HCT116 (cell line): Measurements from ENCODE around the gene SAMD1. TPM values are rescaled to one million over a fixed set of nuclear protein-coding genes. Genes with fewer than 3 reads are reported as not detected.

Experiments
- ATAC-seq: fragments of 200-7000 bp; cut with Tn5 transposase; 2 replicates; pipeline ENCODE4 v1.9.1; 2020; ENCODE audit warnings: mild to moderate bottlenecking, moderate library complexity
- BruUV-seq: library from RNA; stranded (reverse); fragments of 400-500 nt; replicated peaks from 2 replicates; lab custom pipeline; 2021; lab: Mats Ljungman, UMichigan
- CTCF ChIA-PET: fragments of 300-600 bp; sonication (Branson Sonifier 250); formaldehyde crosslinking; loops from one replicate; lab custom pipeline; 2021; ENCODE audit warnings: antibody characterized with exemption; lab: Charles Lee
- POLR2A ChIA-PET: fragments of 300-600, 350-600 bp; sonication (Branson Sonifier 250); formaldehyde crosslinking; loops from one replicate; lab custom pipeline; 2021; ENCODE audit warnings: antibody characterized with exemption; lab: Charles Lee
- RAD21 ChIA-PET, 2 experiments: fragments of 300-600 bp; sonication (Branson Sonifier 250); formaldehyde crosslinking; loops; one replicate each; lab custom pipeline; 2023; ENCODE audit warnings: low total read pairs in 2 of 2; ENCODE audit not compliant: uncharacterized antibody in 2 of 2, unreplicated experiment in 2 of 2, low non-redundant PET in 1 of 2; lab: Charles Lee
- DNase-seq: peaks from one replicate; pipeline ENCODE4 v3.0.0-alpha.2; 2010; ENCODE audit warnings: low read depth, low spot score
- H2AFZ ChIP-seq: fragments of 200-600 bp; shearing (Covaris generic), sonication (generic); 2 replicates; pipeline ENCODE4 v1.6.1; 2017; ENCODE audit warnings: low read depth, mixed run types, mixed read lengths, antibody characterized with exemption, low read length; ENCODE audit not compliant: poor library complexity, severe bottlenecking
- H3K27ac ChIP-seq: 2 replicates; pipeline ENCODE4 v1.5.1; 2012; ENCODE audit warnings: low read depth, low read length
- H3K27me3 ChIP-seq: fragments of 200-600 bp; sonication (generic); 2 replicates; pipeline ENCODE4 v1.6.1; 2016; ENCODE audit warnings: mixed run types, low read length, mixed read lengths; ENCODE audit not compliant: insufficient read depth
- H3K36me3 ChIP-seq, 2 experiments: fragments of 200-500 bp in 1 of 2; fragments of 200-600 bp in 1 of 2; sonication (Bioruptor generic) in 1 of 2; sonication (generic) in 1 of 2; 2 replicates each; pipeline versions ENCODE4 v1.5.1 to v1.6.1; 2014 to 2016; ENCODE audit warnings: low read length in 2 of 2, inconsistent platforms in 1 of 2, mixed read lengths in 1 of 2, mixed run types in 1 of 2; ENCODE audit not compliant: insufficient read depth in 2 of 2, control insufficient read depth in 1 of 2
- H3K4me1 ChIP-seq, 2 experiments: fragments of 200-600 bp in 1 of 2; sonication (generic) in 1 of 2; 2 replicates each; pipeline versions ENCODE4 v1.5.1 to v1.6.1; 2012 to 2017; ENCODE audit warnings: low read length in 2 of 2, inconsistent platforms in 1 of 2, mild to moderate bottlenecking in 1 of 2, mixed read lengths in 1 of 2, mixed run types in 1 of 2, moderate library complexity in 1 of 2; ENCODE audit not compliant: insufficient read depth in 2 of 2, control insufficient read depth in 1 of 2
- H3K4me2 ChIP-seq: fragments of 200-600 bp; sonication (generic); 2 replicates; pipeline ENCODE4 v1.6.1; 2017; ENCODE audit warnings: mixed run types, low read length, mixed read lengths
- H3K4me3 ChIP-seq, 2 experiments: fragments of 200-600 bp in 1 of 2; sonication (generic) in 1 of 2; replicated peaks in 1 of 2; 2 replicates each; pipeline ENCODE4 v1.5.1; 2011 to 2016; ENCODE audit warnings: low read length in 2 of 2, control low read depth in 1 of 2, low read depth in 1 of 2, mild to moderate bottlenecking in 1 of 2, mixed read lengths in 1 of 2, mixed run types in 1 of 2
- H3K79me2 ChIP-seq: fragments of 200-600 bp; sonication (generic); 2 replicates; pipeline ENCODE4 v1.6.1; 2017; ENCODE audit warnings: mild to moderate bottlenecking, mixed run types, low read length, moderate library complexity, mixed read lengths; ENCODE audit not compliant: insufficient read depth
- H3K9ac ChIP-seq: fragments of 200-600 bp; sonication (generic); 2 replicates; pipeline ENCODE4 v1.6.1; 2016; ENCODE audit warnings: low read length, mixed read lengths
- H3K9me2 ChIP-seq: fragments of 200-600 bp; sonication (generic), shearing (Covaris generic); 2 replicates; pipeline ENCODE4 v1.6.1; 2017; ENCODE audit warnings: mixed run types, mild to moderate bottlenecking, moderate library complexity; ENCODE audit not compliant: insufficient read depth
- H3K9me3 ChIP-seq, 2 experiments: fragments of 200-500 bp in 1 of 2; fragments of 200-600 bp in 1 of 2; sonication (Bioruptor generic) in 1 of 2; sonication (generic) in 1 of 2; 2 replicates each; pipeline ENCODE4 v1.6.1; 2014 to 2017; ENCODE audit warnings: low read length in 2 of 2, mixed read lengths in 2 of 2, inconsistent platforms in 1 of 2, low read depth in 1 of 2, mild to moderate bottlenecking in 1 of 2, mixed run types in 1 of 2, moderate library complexity in 1 of 2; ENCODE audit not compliant: control insufficient read depth in 1 of 2, insufficient read depth in 1 of 2
- H4K20me1 ChIP-seq: fragments of 200-600 bp; sonication (generic), shearing (Covaris generic); 2 replicates; pipeline ENCODE4 v1.6.1; 2017; ENCODE audit warnings: mixed run types, mild to moderate bottlenecking, moderate library complexity; ENCODE audit not compliant: insufficient read depth
- CBX3 ChIP-seq: IDR thresholded peaks from 2 replicates; pipeline ENCODE4 v1.6.1; 2012; ENCODE audit warnings: low read depth
- CEBPB ChIP-seq: IDR thresholded peaks from 2 replicates; pipeline ENCODE4 v1.6.1; 2012; ENCODE audit warnings: low read depth
- EGR1 ChIP-seq: IDR thresholded peaks from 2 replicates; pipeline ENCODE4 v1.6.1; 2012; ENCODE audit warnings: low read depth
- ELF1 ChIP-seq: IDR thresholded peaks from 2 replicates; pipeline ENCODE4 v1.6.1; 2012; ENCODE audit warnings: low read depth, borderline replicate concordance
- FOSL1 ChIP-seq: IDR thresholded peaks from 2 replicates; pipeline ENCODE4 v1.6.1; 2012; ENCODE audit warnings: low read depth
- JUND ChIP-seq: IDR thresholded peaks from 2 replicates; pipeline ENCODE4 v1.6.1; 2012
- MAX ChIP-seq: IDR thresholded peaks from 2 replicates; pipeline ENCODE4 v1.6.1; 2012
- POLR2AphosphoS5 ChIP-seq: IDR thresholded peaks from 2 replicates; pipeline ENCODE4 v1.6.1; 2011; ENCODE audit warnings: mild to moderate bottlenecking, low read depth, low read length, moderate library complexity
- REST ChIP-seq: IDR thresholded peaks from 2 replicates; pipeline ENCODE4 v1.6.1; 2012; ENCODE audit warnings: low read depth
- SP1 ChIP-seq: IDR thresholded peaks from 2 replicates; pipeline ENCODE4 v1.6.1; 2012; ENCODE audit warnings: low read depth
- TCF7L2 ChIP-seq: IDR thresholded peaks from 2 replicates; pipeline ENCODE4 v1.7.0; 2011; ENCODE audit warnings: borderline replicate concordance, inconsistent platforms; ENCODE audit not compliant: insufficient read depth, insufficient read length; ENCODE audit errors: extremely low read depth
- YY1 ChIP-seq: IDR thresholded peaks from 2 replicates; pipeline ENCODE4 v1.6.1; 2011; ENCODE audit warnings: low read length, low read depth, moderate library complexity, mild to moderate bottlenecking; ENCODE audit not compliant: insufficient replicate concordance; ENCODE audit errors: extremely low read depth
- ZFX ChIP-seq: fragments of 450-650 bp; IDR thresholded peaks from 2 replicates; pipeline ENCODE4 v1.6.1; 2017
- ZNF274 ChIP-seq: fragments of 200-500 bp; sonication (Bioruptor generic); IDR thresholded peaks from 2 replicates; pipeline ENCODE4 v1.6.1; 2014; ENCODE audit warnings: mild to moderate bottlenecking, low read depth, low read length, inconsistent platforms
- intact Hi-C: fragments of 100-400 bp; cut with micrococcal nuclease; formaldehyde crosslinking; loops from 2 replicates; pipeline ENCODE4 v1.10.0; 2022
- total RNA-seq: library from RNA; stranded (reverse); gene quantifications from one replicate; pipeline ENCODE4 v1.2.1, GENCODE V29; 2021; ENCODE audit not compliant: unreplicated experiment
- TF ChIP-seq, protein P1 (sequence below): IDR thresholded peaks from 2 replicates; pipeline ENCODE4 v1.6.1; 2012

Gene SAMD1
- total RNA-seq, 1 experiment from 2014 or later, result 62.9 TPM

DNA sequence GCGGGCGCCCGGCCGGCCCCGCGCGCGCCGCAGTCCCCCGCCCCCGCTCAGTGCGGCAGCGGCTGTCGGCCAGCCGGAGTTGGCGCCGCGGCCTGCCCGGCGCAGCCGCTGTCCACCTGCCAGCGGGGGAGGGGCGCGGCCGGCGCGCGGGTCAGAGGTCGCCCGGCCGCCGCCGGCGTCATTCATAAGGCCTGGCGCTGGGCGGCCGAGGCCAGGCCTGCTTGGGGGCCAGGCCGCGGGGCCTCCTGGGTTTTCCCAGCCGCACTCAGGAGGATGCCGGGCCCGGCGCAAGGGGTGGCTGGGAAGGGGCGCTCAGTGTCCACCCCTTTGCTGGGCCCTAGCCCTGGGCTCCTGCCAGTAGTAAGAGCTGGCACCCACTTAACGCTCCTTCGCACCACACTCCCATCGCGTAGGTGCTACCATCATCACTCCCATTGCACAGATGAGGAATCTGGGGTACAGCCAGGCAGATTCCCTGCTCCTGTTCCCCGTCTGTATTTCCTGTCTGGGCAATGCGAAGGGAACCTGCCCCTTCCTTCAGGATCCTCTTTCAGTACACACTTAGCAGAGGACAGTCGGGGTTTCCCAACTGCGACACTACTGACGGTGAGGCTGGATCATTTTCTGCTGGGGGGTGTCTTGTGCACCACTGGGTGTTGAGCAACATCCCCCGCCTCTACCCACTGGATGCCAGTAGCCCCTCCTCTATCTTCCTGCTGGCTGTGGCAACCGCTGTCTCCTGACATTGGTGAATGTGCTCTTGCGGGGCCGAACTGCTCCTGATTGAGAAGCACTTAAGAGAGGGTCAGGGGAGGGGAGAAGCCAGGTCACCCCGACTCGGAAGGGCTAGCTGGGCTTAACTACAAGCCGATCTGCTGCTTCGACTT is 27.9 kb upstream of the SAMD1 start:
- intact Hi-C loops, result no loop called here
- no TSS peak for BruUV-seq
- peak overlapping the region; percentile 45 to 58 for H3K4me3 ChIP-seq
- peaks cover 16% of the 10 kb centered on the region for H3K79me2 ChIP-seq
- RAD21 ChIA-PET, result no interaction called here
- TF ChIP-seq CBX3, result no peak
- no peak for TF ChIP-seq EGR1
- no peak for TF ChIP-seq FOSL1
- peak; percentile 84 for TF ChIP-seq ZFX
- TF ChIP-seq POLR2AphosphoS5, result peak; percentile 36
- TF ChIP-seq ELF1, result no peak
- TF ChIP-seq, all 23 proteins: peak for 2
- POLR2A ChIA-PET, result interaction anchor here (0.6 kb wide), 1 partner anchor 246 kb away, joined by 3 read pairs; no protein-coding TSS in a partner anchor
- ATAC-seq (no peak), DNase-seq (no peak)
- no peaks in the 10 kb centered on the region for H4K20me1 ChIP-seq
- H3K4me1 ChIP-seq, result peaks cover 26 to 36% of the 10 kb centered on the region in 2 experiments
- no peaks in the 10 kb centered on the region for H3K9me3 ChIP-seq
- peak overlapping the region; percentile 82 for H3K27ac ChIP-seq
- peak overlapping the region; percentile 89 for H3K4me2 ChIP-seq
- no peaks in the 10 kb centered on the region for H3K9me2 ChIP-seq
- H2AFZ ChIP-seq, result no peak overlapping the region
- no peaks in the 10 kb centered on the region for H3K27me3 ChIP-seq
- H3K9ac ChIP-seq, result peak overlapping the region; percentile 61
- peaks cover 2 to 5% of the 10 kb centered on the region in 2 experiments; a peak in 1 of 4 replicates for H3K36me3 ChIP-seq
- CTCF ChIA-PET, result interaction anchor here (1.0 kb wide), 1 partner anchor 18 kb away, joined by 8 read pairs; the partner anchor contains the start of gene ASF1B

DNA sequence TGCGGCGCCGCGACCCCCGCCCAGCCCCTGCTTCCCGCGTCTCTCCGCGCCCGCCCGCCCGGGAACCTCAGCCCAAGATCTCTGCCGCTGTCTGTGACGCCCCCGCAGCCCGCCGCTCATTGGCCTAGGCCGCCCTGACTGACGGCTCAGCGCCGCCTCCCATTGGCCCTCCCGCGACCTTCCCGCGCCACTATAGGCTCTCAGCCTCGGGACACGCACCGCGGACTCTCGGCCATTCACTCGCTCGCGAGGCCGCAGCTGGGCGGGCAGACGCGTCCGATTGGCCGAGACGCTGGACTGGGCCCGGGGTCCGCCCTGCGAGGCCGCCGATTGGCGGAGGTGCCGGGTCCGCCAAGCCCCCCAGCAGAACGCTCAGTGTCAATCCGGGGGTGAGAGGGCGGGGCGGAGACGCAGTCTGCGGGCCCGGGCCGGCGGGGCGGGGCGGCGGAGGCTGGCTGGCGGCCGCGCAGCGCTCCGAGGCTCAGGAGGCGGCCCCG is 27.2 kb upstream of the SAMD1 start, which contains the start of gene PRKACA:
TSS of gene PRKACA (minus strand) at position 95 of the 497 bp plus-strand sequence. CDS start 215 bp downstream, outside the sequence.
- Histone ChIP-seq H3K4me3 (peak within 1 kb of the TSS; percentile 72 to 84), H4K20me1 (no peaks in the 10 kb centered on the region), H3K27me3 (no peaks in the 10 kb centered on the region), H2AFZ (no peak within 1 kb of the TSS), H3K79me2 (peaks cover 23% of the 10 kb centered on the region), H3K9me3 (no peaks in the 10 kb centered on the region), H3K27ac (peak within 1 kb of the TSS; percentile 82), H3K9me2 (no peaks in the 10 kb centered on the region), H3K9ac (peak within 1 kb of the TSS; percentile 69), H3K4me2 (peak within 1 kb of the TSS; percentile 93), H3K4me1 (peaks cover 32 to 43% of the 10 kb centered on the region in 2 experiments), H3K36me3 (peaks cover 2 to 5% of the 10 kb centered on the region in 2 experiments; a peak in 1 of 4 replicates)
- no TSS peak for BruUV-seq
- DNase-seq (peak; percentile 96), ATAC-seq (peak; percentile 90)
- ChIA-PET POLR2A (interaction anchor here (0.6 kb wide), 2 partner anchors 12 to 246 kb away, joined by 3 read pairs; no protein-coding TSS in a partner anchor), RAD21 (no interaction called here), CTCF (interaction anchor here (1.0 kb wide), 1 partner anchor 19 kb away, joined by 8 read pairs; the partner anchor contains the start of gene ASF1B)
- intact Hi-C loops, result no loop called here
- TF ChIP-seq YY1 (no peak), FOSL1 (no peak), MAX (no peak), SP1 (peak; percentile 100), TCF7L2 (peak; percentile 23), EGR1 (peak; percentile 99), ZFX (no peak), ZNF274 (no peak), CBX3 (no peak), REST (no peak), JUND (no peak), CEBPB (no peak)
- TF ChIP-seq, protein P1, sequence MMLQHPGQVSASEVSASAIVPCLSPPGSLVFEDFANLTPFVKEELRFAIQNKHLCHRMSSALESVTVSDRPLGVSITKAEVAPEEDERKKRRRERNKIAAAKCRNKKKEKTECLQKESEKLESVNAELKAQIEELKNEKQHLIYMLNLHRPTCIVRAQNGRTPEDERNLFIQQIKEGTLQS, result no peak
